ENCODE measurements around the gene WDR31. TPM values are rescaled to one million over a fixed set of nuclear protein-coding genes. Genes with fewer than 3 reads are reported as not detected.
"Not testable (repeated sequence)": the region's sequence is repeated elsewhere in the genome, so short reads cannot be mapped to it uniquely, and the experiment has no call there.

Gene WDR31
- total RNA-seq, 2 donors from 2014 or later, result 1.0 to 2.3 TPM

GRCh38 chr9:113386571-113387393 is 46.7 kb upstream of the WDR31 start:
- peaks cover 0 to 10% of the 10 kb centered on the region in 2 donors for H3K36me3 ChIP-seq (replicated peaks in 1 of 2; ENCODE audit: insufficient read depth in 1 of 2, low read depth in 2 of 2)
- H3K27ac ChIP-seq, result peak overlapping the region; percentile 68 to 87 (median 75)
- H3K4me1 ChIP-seq, result peaks cover 69% of the 10 kb centered on the region
- DNase-seq (no peak), ATAC-seq (no peak)
- H3K9me3 ChIP-seq, result no peaks in the 10 kb centered on the region
- TF ChIP-seq POLR2A (IDR thresholded peaks at IDR 0.05), result no peak
- no peak for TF ChIP-seq CTCF (IDR thresholded peaks at IDR 0.05)
- WGBS, 2 donors, result 82 to 93% methylated on average over 4 of the region's 4 CpGs
- H3K27me3 ChIP-seq, result no peaks in the 10 kb centered on the region
- intact Hi-C loops (cut with DNase I), result no loop called here
- no peak overlapping the region for H3K4me3 ChIP-seq

- intact Hi-C loops (cut with DNase I), result no loop called here
- DNase-seq (peak; percentile 82 to 94 (median 90)), ATAC-seq (peak; percentile 95)
- Histone ChIP-seq H3K36me3 (replicated peaks in 1 of 2; ENCODE audit: insufficient read depth in 1 of 2, low read depth in 2 of 2) (no peaks in the 10 kb centered on the region), H3K27ac (peak overlapping the region; percentile 88 to 99 (median 98)), H3K27me3 (no peaks in the 10 kb centered on the region), H3K4me1 (peaks cover 83% of the 10 kb centered on the region), H3K9me3 (no peaks in the 10 kb centered on the region), H3K4me3 (no peak overlapping the region)
- TF ChIP-seq POLR2A (IDR thresholded peaks at IDR 0.05) (no peak), CTCF (IDR thresholded peaks at IDR 0.05) (no peak)
- 16 to 21% methylated on average over 8 of the region's 8 CpGs for WGBS, 2 donors
Measured at GRCh38 chr9:113381909-113382411, 41.9 kb upstream of the WDR31 start.

GRCh38 chr9:113381441-113381840 is 41.4 kb upstream of the WDR31 start:
- H3K9me3 ChIP-seq; H3K4me3 ChIP-seq; intact Hi-C loops (cut with DNase I); DNase-seq; H3K27me3 ChIP-seq; ATAC-seq; H3K36me3 ChIP-seq (replicated peaks in 1 of 2; ENCODE audit: insufficient read depth in 1 of 2, low read depth in 2 of 2): not testable (repeated sequence)
- peak overlapping the region; percentile 88 to 99 (median 98) for H3K27ac ChIP-seq
- H3K4me1 ChIP-seq, result peaks cover 78% of the 10 kb centered on the region
- WGBS, 2 donors, result 44 to 53% methylated on average over 5 to 7 of the region's 7 CpGs

- Histone ChIP-seq H3K9me3 (no peaks in the 10 kb centered on the region), H3K27me3 (no peaks in the 10 kb centered on the region), H3K27ac (peak overlapping the region; percentile 88 to 99 (median 98)), H3K4me1 (peaks cover 73% of the 10 kb centered on the region), H3K4me3 (no peak overlapping the region), H3K36me3 (replicated peaks in 1 of 2; ENCODE audit: insufficient read depth in 1 of 2, low read depth in 2 of 2) (no peaks in the 10 kb centered on the region)
- ATAC-seq (no peak), DNase-seq (peak in 1 of 4 donors; percentile 50)
- intact Hi-C loops (cut with DNase I), result no loop called here
- TF ChIP-seq CTCF (IDR thresholded peaks at IDR 0.05) (no peak), POLR2A (IDR thresholded peaks at IDR 0.05) (peak in 1 of 3 donors; percentile 15)
- 6 to 35% methylated on average over 1 of the region's 1 CpG for WGBS, 2 donors
Measured at GRCh38 chr9:113380869-113381378, 40.8 kb upstream of the WDR31 start.

- peak overlapping the region; percentile 72 to 99 (median 98) for H3K27ac ChIP-seq
- WGBS, 2 donors, result 50 to 51% methylated on average over 2 of the region's 2 CpGs
- H3K36me3 ChIP-seq (replicated peaks in 1 of 2; ENCODE audit: insufficient read depth in 1 of 2, low read depth in 2 of 2); H3K9me3 ChIP-seq; ATAC-seq; DNase-seq; H3K27me3 ChIP-seq; intact Hi-C loops (cut with DNase I); H3K4me3 ChIP-seq: not testable (repeated sequence)
- peaks cover 75% of the 10 kb centered on the region for H3K4me1 ChIP-seq
Measured at GRCh38 chr9:113379829-113380210, 39.7 kb upstream of the WDR31 start.

GRCh38 chr9:113379094-113379828 is 39.2 kb upstream of the WDR31 start:
- intact Hi-C loops (cut with DNase I); ATAC-seq; H3K27me3 ChIP-seq; H3K4me3 ChIP-seq; H3K36me3 ChIP-seq (replicated peaks in 1 of 2; ENCODE audit: insufficient read depth in 1 of 2, low read depth in 2 of 2); H3K9me3 ChIP-seq: not testable (repeated sequence)
- H3K27ac ChIP-seq, result peak overlapping the region; percentile 72 to 99 (median 98)
- peaks cover 81% of the 10 kb centered on the region for H3K4me1 ChIP-seq
- WGBS, 2 donors, result 10 to 14% methylated on average over 23 to 24 of the region's 24 CpGs
- DNase-seq, result peak; percentile 44 to 70 (median 52)

Measured in body of pancreas (tissue), 4 donors.